PC-9 (cell line): ENCODE results near the gene ZNF787.

Experiments used
- CTCF ChIP-seq: fragments of 200-600 bp; sonication (generic); conservative IDR thresholded peaks from 2 replicates; pipeline ENCODE4 v1.6.1; 2017; ENCODE audit warnings: mixed run types, antibody characterized with exemption, mild to moderate bottlenecking, moderate library complexity
- EZH2 ChIP-seq: fragments of 200-600 bp; sonication (generic); IDR thresholded peaks from 2 replicates; pipeline ENCODE4 v1.8.0; 2017; ENCODE audit warnings: antibody characterized with exemption, low read depth

DNA sequence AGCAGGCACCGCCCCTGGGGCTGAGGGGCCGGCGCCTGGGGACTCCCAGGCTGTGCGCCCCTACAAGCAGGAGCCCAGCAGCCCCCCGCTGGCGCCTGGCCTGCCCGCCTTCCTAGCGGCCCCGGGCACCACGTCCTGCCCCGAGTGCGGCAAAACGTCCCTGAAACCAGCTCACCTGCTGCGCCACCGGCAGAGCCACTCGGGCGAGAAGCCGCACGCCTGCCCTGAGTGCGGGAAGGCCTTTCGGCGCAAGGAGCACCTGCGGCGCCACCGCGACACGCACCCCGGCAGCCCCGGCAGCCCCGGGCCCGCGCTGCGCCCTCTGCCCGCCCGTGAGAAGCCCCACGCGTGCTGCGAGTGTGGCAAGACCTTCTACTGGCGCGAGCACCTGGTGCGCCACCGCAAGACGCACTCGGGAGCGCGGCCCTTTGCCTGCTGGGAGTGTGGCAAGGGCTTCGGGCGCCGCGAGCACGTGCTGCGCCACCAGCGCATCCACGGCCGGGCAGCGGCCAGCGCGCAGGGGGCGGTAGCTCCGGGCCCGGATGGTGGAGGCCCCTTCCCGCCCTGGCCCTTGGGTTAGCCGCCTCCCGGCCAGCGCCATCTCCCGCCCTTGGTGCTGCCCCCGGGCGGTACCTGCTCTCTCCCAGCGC lies 38.7 kb upstream of the ZNF787 start:
- no peak for TF ChIP-seq CTCF
- no peak for TF ChIP-seq EZH2
